Hepatocyte (in vitro differentiated cells): Measurements from ENCODE around the gene SELENOW.
"Not testable (repeated sequence)": the region's sequence is repeated elsewhere in the genome, so short reads cannot be mapped to it uniquely, and the experiment has no call there.

ENCODE experiments used
- CTCF ChIP-seq: fragments of 200-600 bp; sonication (generic); IDR thresholded peaks from 2 replicates; pipeline ENCODE4 v1.5.1; 2016; ENCODE audit warnings: antibody characterized with exemption, mild to moderate bottlenecking; ENCODE audit not compliant: poor library complexity
- EZH2 ChIP-seq: fragments of 200-600 bp; sonication (generic); IDR thresholded peaks from 2 replicates; pipeline ENCODE4 v1.6.1; 2016; ENCODE audit warnings: antibody characterized with exemption, mild to moderate bottlenecking, borderline replicate concordance

GRCh38 chr19:47818221-47818620, 39.7 kb downstream of the SELENOW start:
- TF ChIP-seq EZH2, CTCF: not testable (repeated sequence)
